Calu3 (cell line): Measurements from ENCODE around the gene SIRT7. TPM values are rescaled to one million over a fixed set of nuclear protein-coding genes. Genes with fewer than 3 reads are reported as not detected.

Experiments
- BruUV-seq: library from RNA; stranded (reverse); fragments of 400-500 nt; replicated peaks from 2 replicates; lab custom pipeline; 2021; lab: Mats Ljungman, UMichigan
- CTCF ChIA-PET: fragments of 300-600 bp; sonication (Branson Sonifier 250); formaldehyde crosslinking; loops from one replicate; lab custom pipeline; 2022; ENCODE audit warnings: antibody characterized with exemption; lab: Charles Lee
- DNase-seq: peaks from one replicate; pipeline ENCODE4 v3.0.0; 2022
- H3K27ac Mint-ChIP-seq: one replicate; pipeline ENCODE4 v1.8.0; 2022; ENCODE audit warnings: mixed read lengths; ENCODE audit not compliant: unreplicated experiment
- H3K27me3 Mint-ChIP-seq: one replicate; pipeline ENCODE4 v1.8.0; 2022; ENCODE audit warnings: mixed read lengths; ENCODE audit not compliant: unreplicated experiment
- H3K36me3 Mint-ChIP-seq: one replicate; pipeline ENCODE4 v1.8.0; 2022; ENCODE audit warnings: mild to moderate bottlenecking, moderate library complexity, mixed read lengths; ENCODE audit not compliant: insufficient read depth, unreplicated experiment
- H3K4me1 Mint-ChIP-seq: one replicate; pipeline ENCODE4 v1.8.0; 2022; ENCODE audit warnings: mild to moderate bottlenecking, low read depth, mixed read lengths; ENCODE audit not compliant: unreplicated experiment
- H3K4me3 Mint-ChIP-seq: one replicate; pipeline ENCODE4 v1.8.0; 2022; ENCODE audit warnings: mild to moderate bottlenecking, low read depth, moderate library complexity, mixed read lengths; ENCODE audit not compliant: unreplicated experiment
- H3K9me3 Mint-ChIP-seq: one replicate; pipeline ENCODE4 v1.8.0; 2022; ENCODE audit warnings: low read depth, mixed read lengths; ENCODE audit not compliant: unreplicated experiment
- intact Hi-C: fragments of 100-400 bp; cut with micrococcal nuclease; formaldehyde crosslinking; loops from one replicate; pipeline ENCODE4 v1.10.0; 2022; ENCODE audit not compliant: unreplicated experiment
- total RNA-seq: library from RNA; stranded (reverse); gene quantifications from 2 replicates; pipeline ENCODE4 v1.2.3, GENCODE V29; 2022
- TF ChIP-seq, protein P1 (sequence below): fragments of 200-600 bp; IDR thresholded peaks from one replicate; pipeline ENCODE4 v1.8.0; 2022; ENCODE audit warnings: antibody characterized with exemption; ENCODE audit not compliant: unreplicated experiment

The SIRT7 gene
- total RNA-seq, 1 experiment from 2014 or later = 50.3 TPM

DNA sequence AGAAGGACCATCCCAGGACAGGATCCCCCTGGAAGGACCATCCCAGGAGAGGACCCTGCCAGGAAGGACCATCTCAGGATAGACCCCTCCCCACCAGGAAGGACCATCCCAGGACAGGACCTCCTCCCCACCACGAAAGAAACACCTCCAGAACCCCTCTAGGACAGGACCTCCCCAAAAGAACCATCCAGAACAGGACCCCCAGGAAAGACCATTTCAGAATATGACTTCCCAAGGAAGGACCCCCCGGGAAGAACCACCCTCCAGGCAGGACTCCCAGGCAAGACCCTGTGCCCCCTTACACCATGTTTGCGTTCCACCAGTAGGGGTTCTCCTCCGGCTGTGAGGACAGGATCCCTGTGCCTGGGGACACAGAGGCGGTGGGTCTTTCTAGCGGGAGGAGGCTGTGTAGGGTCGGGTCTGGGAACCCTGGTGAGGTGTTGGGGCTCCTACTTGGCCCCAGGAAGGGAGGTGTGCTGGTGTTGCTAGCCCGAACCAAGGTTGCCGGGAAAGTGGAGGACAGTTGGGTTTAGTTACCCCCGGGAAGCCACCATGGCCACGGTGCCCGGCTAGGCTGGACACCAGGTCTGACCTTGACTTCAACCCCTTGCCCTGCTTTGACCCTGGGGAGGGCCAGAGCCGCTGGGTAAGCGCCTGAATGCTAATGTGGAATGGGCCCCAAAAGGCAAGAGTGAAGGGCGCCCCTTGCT lies 40.8 kb upstream of the SIRT7 start:
- CTCF ChIA-PET = interaction anchor here (0.5 to 2.3 kb wide), 6 partner anchors 9 to 79 kb away, joined by 4 to 45 read pairs (median 6); partner anchors contain the start of genes CENPX, DCXR and LRRC45
- peaks cover 6% of the 10 kb centered on the region for H3K36me3 Mint-ChIP-seq
- H3K9me3 Mint-ChIP-seq = no peaks in the 10 kb centered on the region
- H3K4me1 Mint-ChIP-seq = no peaks in the 10 kb centered on the region
- DNase-seq = no peak
- intact Hi-C loops = no loop called here
- H3K4me3 Mint-ChIP-seq = peak overlapping the region; percentile 24
- peaks cover 49% of the 10 kb centered on the region for H3K27me3 Mint-ChIP-seq
- H3K27ac Mint-ChIP-seq = peak overlapping the region; percentile 39
- BruUV-seq = no TSS peak
- TF ChIP-seq, protein P1, sequence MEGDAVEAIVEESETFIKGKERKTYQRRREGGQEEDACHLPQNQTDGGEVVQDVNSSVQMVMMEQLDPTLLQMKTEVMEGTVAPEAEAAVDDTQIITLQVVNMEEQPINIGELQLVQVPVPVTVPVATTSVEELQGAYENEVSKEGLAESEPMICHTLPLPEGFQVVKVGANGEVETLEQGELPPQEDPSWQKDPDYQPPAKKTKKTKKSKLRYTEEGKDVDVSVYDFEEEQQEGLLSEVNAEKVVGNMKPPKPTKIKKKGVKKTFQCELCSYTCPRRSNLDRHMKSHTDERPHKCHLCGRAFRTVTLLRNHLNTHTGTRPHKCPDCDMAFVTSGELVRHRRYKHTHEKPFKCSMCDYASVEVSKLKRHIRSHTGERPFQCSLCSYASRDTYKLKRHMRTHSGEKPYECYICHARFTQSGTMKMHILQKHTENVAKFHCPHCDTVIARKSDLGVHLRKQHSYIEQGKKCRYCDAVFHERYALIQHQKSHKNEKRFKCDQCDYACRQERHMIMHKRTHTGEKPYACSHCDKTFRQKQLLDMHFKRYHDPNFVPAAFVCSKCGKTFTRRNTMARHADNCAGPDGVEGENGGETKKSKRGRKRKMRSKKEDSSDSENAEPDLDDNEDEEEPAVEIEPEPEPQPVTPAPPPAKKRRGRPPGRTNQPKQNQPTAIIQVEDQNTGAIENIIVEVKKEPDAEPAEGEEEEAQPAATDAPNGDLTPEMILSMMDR = no peak

DNA sequence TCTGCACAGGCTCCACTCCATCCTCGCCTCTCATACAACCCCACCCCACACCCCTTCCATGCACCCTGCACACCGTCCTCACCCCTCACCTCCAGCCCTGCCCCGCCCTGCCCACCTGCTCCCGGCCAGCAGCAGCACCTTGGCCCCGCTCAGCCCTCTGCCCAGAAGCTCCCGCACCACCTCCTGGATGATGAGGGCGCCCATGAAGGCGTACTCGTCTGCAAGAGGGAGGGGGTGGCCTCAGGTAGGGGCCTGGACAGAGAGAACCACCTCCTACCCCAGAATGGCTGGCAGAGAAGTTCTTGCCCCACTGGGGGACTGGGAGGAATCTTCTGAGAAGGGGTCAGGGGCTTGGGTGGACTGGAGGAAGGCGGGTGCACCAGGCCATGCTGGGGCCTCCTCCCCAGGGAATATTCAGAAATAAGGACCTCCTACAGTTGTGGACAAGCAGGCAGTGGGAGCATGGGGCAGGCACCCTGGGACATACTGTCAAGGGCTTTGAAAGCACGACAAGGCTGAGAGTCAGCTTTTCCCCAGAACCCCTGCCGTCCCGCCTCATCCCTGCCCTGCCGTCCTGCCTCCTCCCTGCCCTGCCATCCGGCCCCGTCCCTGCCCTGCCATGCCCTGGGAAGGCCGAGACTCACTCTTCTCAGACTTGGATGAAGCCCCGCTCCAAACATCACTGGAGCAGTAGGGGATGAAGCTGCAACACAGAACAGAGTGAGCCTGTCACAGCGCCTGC lies 39.9 kb upstream of the SIRT7 start:
- CTCF ChIA-PET = interaction anchor here (0.5 kb wide), 1 partner anchor 10 kb away, joined by 6 read pairs; no protein-coding TSS in a partner anchor
- no peak overlapping the region for H3K4me3 Mint-ChIP-seq

DNA sequence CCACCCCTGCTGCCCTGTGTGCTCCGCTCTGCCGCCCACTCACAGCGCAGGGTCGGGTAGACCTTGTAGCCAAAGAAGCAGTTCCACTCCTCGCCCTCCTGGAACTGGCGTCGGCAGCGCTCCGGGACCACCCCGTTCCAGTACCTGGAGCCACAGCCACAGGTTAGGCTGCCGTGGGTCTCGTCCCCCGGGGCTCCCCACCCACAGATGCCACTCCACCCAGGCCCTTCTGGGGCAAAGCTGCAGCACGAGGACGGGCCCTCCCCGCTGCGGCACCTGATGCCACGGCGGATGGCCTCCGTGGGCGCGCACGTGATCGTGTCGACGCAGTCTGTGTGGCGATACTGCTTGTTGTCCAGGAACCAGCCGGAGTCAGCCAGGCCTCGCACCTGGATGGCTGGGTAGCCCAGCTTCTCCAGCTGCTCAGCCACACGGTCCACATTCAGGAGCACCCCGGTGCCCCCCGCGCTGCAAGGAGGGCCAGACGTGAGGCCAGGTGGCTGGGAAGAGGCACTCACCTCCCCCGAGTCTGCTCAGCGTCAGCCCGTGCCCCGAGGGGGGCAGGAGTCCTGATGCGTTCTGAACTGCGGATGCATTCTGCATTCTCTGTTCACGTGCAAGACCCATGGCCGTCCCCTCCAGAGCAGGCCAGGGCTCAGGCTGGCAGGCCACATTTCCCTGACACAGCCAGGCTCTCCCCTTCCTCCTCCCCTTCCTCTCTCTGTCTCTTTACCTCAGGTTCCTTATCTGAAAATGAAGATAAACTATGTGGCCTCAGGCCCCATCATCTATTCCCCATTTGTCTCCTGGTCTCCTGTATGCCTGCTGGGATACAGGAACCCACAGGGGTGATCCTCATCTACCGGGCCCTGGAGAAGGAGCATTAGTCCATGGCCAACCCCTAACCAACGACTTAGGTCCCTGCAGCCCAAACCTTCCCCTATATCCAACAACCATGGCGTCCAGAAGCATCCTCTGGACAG lies 38.9 kb upstream of the SIRT7 start:
- Mint-ChIP-seq H3K27ac (no peak overlapping the region), H3K36me3 (no peaks in the 10 kb centered on the region), H3K9me3 (no peaks in the 10 kb centered on the region), H3K27me3 (peaks cover 35% of the 10 kb centered on the region), H3K4me3 (no peak overlapping the region), H3K4me1 (no peaks in the 10 kb centered on the region)
- CTCF ChIA-PET = no interaction called here
- no TSS peak for BruUV-seq
- TF ChIP-seq, protein P1 = no peak
- DNase-seq = no peak
- intact Hi-C loops = no loop called here

More for the DNA sequence above, 39.9 kb upstream of the SIRT7 start:
- H3K36me3 Mint-ChIP-seq = peaks cover 6% of the 10 kb centered on the region
- intact Hi-C loops = no loop called here
- DNase-seq = no peak
- H3K27me3 Mint-ChIP-seq = peaks cover 39% of the 10 kb centered on the region
- no peaks in the 10 kb centered on the region for H3K4me1 Mint-ChIP-seq
- no peak overlapping the region for H3K27ac Mint-ChIP-seq
- BruUV-seq = no TSS peak
- TF ChIP-seq, protein P1 = no peak
- no peaks in the 10 kb centered on the region for H3K9me3 Mint-ChIP-seq
